PFSK-1 (cell line): Measurements from ENCODE around the gene RDM1.

Experiments
- FOXP2 ChIP-seq: optimal IDR thresholded peaks from 2 replicates; pipeline ENCODE3; 2011; ENCODE audit warnings: borderline replicate concordance, control low read depth, inconsistent platforms; ENCODE audit not compliant: insufficient read depth; ENCODE audit errors: extremely low read length, extremely low read depth
- POLR2AphosphoS5 ChIP-seq: IDR thresholded peaks from 2 replicates; pipeline ENCODE4 v1.6.1; 2012; ENCODE audit warnings: low read depth, mild to moderate bottlenecking, control low read depth, low read length, moderate library complexity
- SIN3A ChIP-seq: IDR thresholded peaks from 2 replicates; pipeline ENCODE4 v1.6.1; 2012; ENCODE audit warnings: mild to moderate bottlenecking, low read length, moderate library complexity, borderline replicate concordance; ENCODE audit not compliant: insufficient read depth
- TAF1 ChIP-seq: IDR thresholded peaks from 2 replicates; pipeline ENCODE4 v1.6.1; 2012; ENCODE audit warnings: low read length, control low read depth, borderline replicate concordance; ENCODE audit not compliant: insufficient read depth
- TF ChIP-seq, protein P1 (sequence below), 2 experiments: IDR thresholded peaks; 2 replicates each; pipeline versions ENCODE4 v1.6.1 to v1.8.0; 2011 to 2012; ENCODE audit warnings: low read depth in 2 of 2, low read length in 2 of 2, control low read depth in 1 of 2, inconsistent platforms in 1 of 2, mild to moderate bottlenecking in 1 of 2, moderate library complexity in 1 of 2; ENCODE audit not compliant: insufficient read depth in 1 of 2

Gene RDM1

DNA sequence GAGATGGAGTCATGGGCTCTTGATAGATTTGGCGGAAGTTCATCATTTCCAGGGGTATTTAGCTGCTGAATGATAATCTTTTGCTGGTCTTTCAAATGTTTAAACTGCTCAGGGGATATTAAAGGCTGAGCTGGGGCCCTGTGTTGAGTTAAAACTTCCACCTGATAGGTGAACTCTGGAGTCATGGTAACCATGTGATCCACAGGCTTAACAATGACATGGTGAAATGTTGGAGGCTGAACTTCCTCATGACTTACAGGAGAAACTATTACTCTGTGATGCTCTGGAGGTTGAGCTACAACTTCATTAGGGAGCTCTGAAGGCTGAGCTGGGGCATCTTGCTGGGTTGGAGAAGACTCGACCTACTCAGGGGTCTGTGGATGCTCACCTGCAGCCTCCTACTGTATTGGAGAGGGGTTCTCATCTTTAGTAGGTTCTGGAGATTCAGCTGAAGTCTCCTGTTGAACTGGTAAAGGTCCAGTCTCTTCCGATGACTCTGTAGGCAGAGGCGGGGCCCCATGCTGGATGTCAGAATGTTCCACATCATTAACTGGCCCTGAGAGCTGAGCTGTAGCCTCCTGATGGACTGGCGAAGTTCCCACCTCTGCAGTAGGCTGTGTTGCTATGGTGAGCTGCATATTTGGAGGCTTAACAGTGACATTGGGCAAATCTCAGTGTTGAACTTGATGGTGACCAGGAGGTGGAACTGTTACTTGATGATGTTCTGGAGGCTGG is 24.2 kb downstream of the RDM1 start:
- TF ChIP-seq, protein P1, sequence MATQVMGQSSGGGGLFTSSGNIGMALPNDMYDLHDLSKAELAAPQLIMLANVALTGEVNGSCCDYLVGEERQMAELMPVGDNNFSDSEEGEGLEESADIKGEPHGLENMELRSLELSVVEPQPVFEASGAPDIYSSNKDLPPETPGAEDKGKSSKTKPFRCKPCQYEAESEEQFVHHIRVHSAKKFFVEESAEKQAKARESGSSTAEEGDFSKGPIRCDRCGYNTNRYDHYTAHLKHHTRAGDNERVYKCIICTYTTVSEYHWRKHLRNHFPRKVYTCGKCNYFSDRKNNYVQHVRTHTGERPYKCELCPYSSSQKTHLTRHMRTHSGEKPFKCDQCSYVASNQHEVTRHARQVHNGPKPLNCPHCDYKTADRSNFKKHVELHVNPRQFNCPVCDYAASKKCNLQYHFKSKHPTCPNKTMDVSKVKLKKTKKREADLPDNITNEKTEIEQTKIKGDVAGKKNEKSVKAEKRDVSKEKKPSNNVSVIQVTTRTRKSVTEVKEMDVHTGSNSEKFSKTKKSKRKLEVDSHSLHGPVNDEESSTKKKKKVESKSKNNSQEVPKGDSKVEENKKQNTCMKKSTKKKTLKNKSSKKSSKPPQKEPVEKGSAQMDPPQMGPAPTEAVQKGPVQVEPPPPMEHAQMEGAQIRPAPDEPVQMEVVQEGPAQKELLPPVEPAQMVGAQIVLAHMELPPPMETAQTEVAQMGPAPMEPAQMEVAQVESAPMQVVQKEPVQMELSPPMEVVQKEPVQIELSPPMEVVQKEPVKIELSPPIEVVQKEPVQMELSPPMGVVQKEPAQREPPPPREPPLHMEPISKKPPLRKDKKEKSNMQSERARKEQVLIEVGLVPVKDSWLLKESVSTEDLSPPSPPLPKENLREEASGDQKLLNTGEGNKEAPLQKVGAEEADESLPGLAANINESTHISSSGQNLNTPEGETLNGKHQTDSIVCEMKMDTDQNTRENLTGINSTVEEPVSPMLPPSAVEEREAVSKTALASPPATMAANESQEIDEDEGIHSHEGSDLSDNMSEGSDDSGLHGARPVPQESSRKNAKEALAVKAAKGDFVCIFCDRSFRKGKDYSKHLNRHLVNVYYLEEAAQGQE (IDR thresholded peaks at IDR 0.05; ENCODE audit: insufficient read depth in 1 of 2, low read depth in 2 of 2, low read length in 2 of 2): no peak
- no peak for TF ChIP-seq POLR2AphosphoS5
- TF ChIP-seq FOXP2: no peak
- TF ChIP-seq SIN3A: no peak
- no peak for TF ChIP-seq TAF1

DNA sequence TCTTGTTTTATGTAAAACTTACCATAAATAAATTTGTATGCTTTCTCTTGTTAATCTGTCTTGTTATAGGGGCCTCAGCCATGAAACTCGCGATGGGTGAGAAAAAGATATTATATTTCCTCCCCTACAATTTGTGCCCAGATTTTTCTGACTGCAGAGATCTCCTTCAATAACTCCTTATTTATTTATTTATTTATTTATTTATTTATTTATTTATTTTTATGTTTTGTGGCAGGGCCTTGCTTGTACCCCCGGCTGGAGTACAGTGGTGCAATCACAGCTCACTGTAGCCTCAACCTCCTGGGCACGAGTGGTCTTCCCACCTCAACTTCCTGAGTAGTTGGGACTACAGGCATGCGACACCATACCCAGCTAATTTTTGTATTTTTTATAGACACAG is 27.1 kb downstream of the RDM1 start:
- TF ChIP-seq TAF1: no peak
- TF ChIP-seq FOXP2: no peak
- no peak for TF ChIP-seq SIN3A
- TF ChIP-seq, protein P1 (IDR thresholded peaks at IDR 0.05; ENCODE audit: insufficient read depth in 1 of 2, low read depth in 2 of 2, low read length in 2 of 2): no peak
- no peak for TF ChIP-seq POLR2AphosphoS5

- TF ChIP-seq TAF1 (no peak), FOXP2 (no peak), POLR2AphosphoS5 (no peak), SIN3A (no peak)
- TF ChIP-seq, protein P1 (IDR thresholded peaks at IDR 0.05; ENCODE audit: insufficient read depth in 1 of 2, low read depth in 2 of 2, low read length in 2 of 2): no peak
These were observed 28.9 kb downstream of the RDM1 start for GRCh38 chr17:35901631-35902175.

GRCh38 chr17:35900708-35901480 is 29.7 kb downstream of the RDM1 start:
- TF ChIP-seq POLR2AphosphoS5 (no peak), SIN3A (no peak), FOXP2 (no peak), TAF1 (no peak)
- TF ChIP-seq, protein P1 (IDR thresholded peaks at IDR 0.05; ENCODE audit: insufficient read depth in 1 of 2, low read depth in 2 of 2, low read length in 2 of 2): no peak
